ENCODE results near the gene SMIM5. TPM values are rescaled to one million over a fixed set of nuclear protein-coding genes. Genes with fewer than 3 reads are reported as not detected.

SMIM5 gene
- total RNA-seq, 1 experiment from 2014 or later, result 0.24 TPM

- Histone ChIP-seq H3K56ac (ENCODE audit: insufficient read length, low read depth, low read length) (no peak overlapping the region), H2BK120ac (ENCODE audit: low read depth, low read length, poor library complexity, severe bottlenecking) (no peak overlapping the region), H3K9me3 (ENCODE audit: control insufficient read depth, low read depth, low read length) (no peaks in the 10 kb centered on the region), H3T11ph (ENCODE audit: low read length) (no peak overlapping the region), H3K23ac (ENCODE audit: insufficient read length, low read depth, low read length) (no peak overlapping the region), H4K8ac (replicated peaks; ENCODE audit: insufficient read length, low read depth, low read length) (no peak overlapping the region), H2AK5ac (ENCODE audit: insufficient read length, low read length) (no peak overlapping the region), H3K27me3 (ENCODE audit: insufficient read depth, low read length) (no peaks in the 10 kb centered on the region), H2AFZ (ENCODE audit: low read length) (no peak overlapping the region), H3K4me1 (ENCODE audit: insufficient read depth, low read length) (peaks cover 7% of the 10 kb centered on the region; the same call in 1 of the 2 replicates), H2BK20ac (ENCODE audit: low read depth, low read length, poor library complexity, severe bottlenecking) (no peak overlapping the region), H3K79me2 (ENCODE audit: insufficient read depth, low read length) (no peaks in the 10 kb centered on the region), H3K18ac (ENCODE audit: insufficient read length, low read depth, low read length) (no peak overlapping the region), H4K20me1 (ENCODE audit: control insufficient read depth, insufficient read depth, insufficient read length) (no peaks in the 10 kb centered on the region), H3K79me1 (ENCODE audit: insufficient read depth, low read depth, low read length, poor library complexity, severe bottlenecking) (no peaks in the 10 kb centered on the region), H2BK5ac (ENCODE audit: insufficient read length, low read length) (no peak overlapping the region), H2BK12ac (ENCODE audit: insufficient read length, low read depth, low read length) (no peak overlapping the region), H3K4me2 (ENCODE audit: insufficient read depth, insufficient read length, low read length) (no peak overlapping the region), H3K4ac (ENCODE audit: low read depth, low read length) (no peak overlapping the region), H2BK15ac (ENCODE audit: low read depth, low read length) (no peak overlapping the region), H4K5ac (ENCODE audit: insufficient read length, low read depth, low read length) (no peak overlapping the region), H3K27ac (ENCODE audit: insufficient read length, low read depth, low read length) (no peak overlapping the region), H3K23me2 (ENCODE audit: insufficient read length, low read depth, low read length, poor library complexity, severe bottlenecking) (no peaks in the 10 kb centered on the region), H4K91ac (ENCODE audit: insufficient read length, low read depth, low read length) (no peak overlapping the region), H3K9ac (ENCODE audit: extremely low read depth, insufficient read length, low read length) (no peak overlapping the region), H3K14ac (ENCODE audit: insufficient read depth, low read length) (no peak overlapping the region)
- Mint-ChIP-seq H3K9me3 (no peaks in the 10 kb centered on the region), H3K27me3 (ENCODE audit: low read depth) (no peaks in the 10 kb centered on the region), H3K4me3 (no peak overlapping the region), H3K4me1 (peaks cover 24 to 33% of the 10 kb centered on the region in 2 experiments), H3K36me3 (ENCODE audit: insufficient read depth in 1 of 3, low read depth in 3 of 3) (peaks cover 0 to 4% (median 3%) of the 10 kb centered on the region in 3 experiments; a peak in 2 of 7 replicates), H3K27ac (0 out of 7 replicates have a peak overlapping the region, but pooled peaks of 1 of the 3 experiments have one; percentile 18)
- no CpG with 5 or more reads among the region's 3 CpGs for WGBS (ENCODE audit: extremely low coverage, insufficient read length, low lambda C conversion rate)
- no peak for DNase-seq
- TF ChIP-seq CTCF (conservative IDR thresholded peaks at IDR 0.05), result no peak
Observed at GRCh38 chr17:75639327-75639726, 6.1 kb downstream of the SMIM5 start.

Measured in H9 (cell line).